ENCODE results near the gene ARFRP1.
"Not testable (repeated sequence)": the region's sequence is repeated elsewhere in the genome, so short reads cannot be mapped to it uniquely, and the experiment has no call there.

Gene ARFRP1

GRCh38 chr20:63732118-63733095 is 24.6 kb upstream of the ARFRP1 start:
- DNase-seq, result no peak

GRCh38 chr20:63731410-63731809 is 23.6 kb upstream of the ARFRP1 start:
- no peak for DNase-seq

- DNase-seq, result not testable (repeated sequence)
These were observed 22.5 kb upstream of the ARFRP1 start for GRCh38 chr20:63730189-63730733.

GRCh38 chr20:63722967-63723622 is 15.3 kb upstream of the ARFRP1 start:
- not testable (repeated sequence) for DNase-seq

- DNase-seq, result no peak
These were observed 11.2 kb upstream of the ARFRP1 start for GRCh38 chr20:63718996-63719395.

GRCh38 chr20:63714858-63715257 is 7.1 kb upstream of the ARFRP1 start:
- DNase-seq, result no peak

- no peak for DNase-seq
These were observed 4.4 kb upstream of the ARFRP1 start for GRCh38 chr20:63712191-63712590.

GRCh38 chr20:63711085-63711645 is 3.4 kb upstream of the ARFRP1 start:
- DNase-seq, result no peak

GRCh38 chr20:63709149-63709527 is 1.4 kb upstream of the ARFRP1 start:
- no peak for DNase-seq

GRCh38 chr20:63708301-63709148 is 749 bp upstream of the ARFRP1 start:
- DNase-seq, result no peak

GRCh38 chr20:63706852-63707557 is 771 bp downstream of the ARFRP1 start:
- no peak for DNase-seq

GRCh38 chr20:63706027-63706695 is 1.6 kb downstream of the ARFRP1 start:
- DNase-seq, result no peak

GRCh38 chr20:63705232-63706026 is 2.3 kb downstream of the ARFRP1 start:
- DNase-seq, result no peak

GRCh38 chr20:63704749-63705117 is 3.0 kb downstream of the ARFRP1 start:
- no peak for DNase-seq

GRCh38 chr20:63703976-63704748 is 3.6 kb downstream of the ARFRP1 start:
- no peak for DNase-seq

GRCh38 chr20:63703471-63703975 is 4.3 kb downstream of the ARFRP1 start:
- no peak for DNase-seq

GRCh38 chr20:63702751-63703470 is 4.9 kb downstream of the ARFRP1 start:
- DNase-seq, result no peak

GRCh38 chr20:63702036-63702665 is 5.6 kb downstream of the ARFRP1 start:
- no peak for DNase-seq
